Activated CD4-positive, alpha-beta T cell treated with anti-CD3 and anti-CD28 coated beads for 48 hours (primary cell): ENCODE data around the gene METTL17.
A peak's percentile ranks its signal among the peaks of the same experiment; 100 is the strongest.
"Not testable (repeated sequence)": the region's sequence is repeated elsewhere in the genome, so short reads cannot be mapped to it uniquely, and the experiment has no call there.

Experiments
- DNase-seq: peaks from one replicate; pipeline ENCODE4 v3.0.0-alpha.2; 2020

The METTL17 gene, protein sequence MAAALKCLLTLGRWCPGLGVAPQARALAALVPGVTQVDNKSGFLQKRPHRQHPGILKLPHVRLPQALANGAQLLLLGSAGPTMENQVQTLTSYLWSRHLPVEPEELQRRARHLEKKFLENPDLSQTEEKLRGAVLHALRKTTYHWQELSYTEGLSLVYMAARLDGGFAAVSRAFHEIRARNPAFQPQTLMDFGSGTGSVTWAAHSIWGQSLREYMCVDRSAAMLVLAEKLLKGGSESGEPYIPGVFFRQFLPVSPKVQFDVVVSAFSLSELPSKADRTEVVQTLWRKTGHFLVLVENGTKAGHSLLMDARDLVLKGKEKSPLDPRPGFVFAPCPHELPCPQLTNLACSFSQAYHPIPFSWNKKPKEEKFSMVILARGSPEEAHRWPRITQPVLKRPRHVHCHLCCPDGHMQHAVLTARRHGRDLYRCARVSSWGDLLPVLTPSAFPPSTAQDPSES

DNA sequence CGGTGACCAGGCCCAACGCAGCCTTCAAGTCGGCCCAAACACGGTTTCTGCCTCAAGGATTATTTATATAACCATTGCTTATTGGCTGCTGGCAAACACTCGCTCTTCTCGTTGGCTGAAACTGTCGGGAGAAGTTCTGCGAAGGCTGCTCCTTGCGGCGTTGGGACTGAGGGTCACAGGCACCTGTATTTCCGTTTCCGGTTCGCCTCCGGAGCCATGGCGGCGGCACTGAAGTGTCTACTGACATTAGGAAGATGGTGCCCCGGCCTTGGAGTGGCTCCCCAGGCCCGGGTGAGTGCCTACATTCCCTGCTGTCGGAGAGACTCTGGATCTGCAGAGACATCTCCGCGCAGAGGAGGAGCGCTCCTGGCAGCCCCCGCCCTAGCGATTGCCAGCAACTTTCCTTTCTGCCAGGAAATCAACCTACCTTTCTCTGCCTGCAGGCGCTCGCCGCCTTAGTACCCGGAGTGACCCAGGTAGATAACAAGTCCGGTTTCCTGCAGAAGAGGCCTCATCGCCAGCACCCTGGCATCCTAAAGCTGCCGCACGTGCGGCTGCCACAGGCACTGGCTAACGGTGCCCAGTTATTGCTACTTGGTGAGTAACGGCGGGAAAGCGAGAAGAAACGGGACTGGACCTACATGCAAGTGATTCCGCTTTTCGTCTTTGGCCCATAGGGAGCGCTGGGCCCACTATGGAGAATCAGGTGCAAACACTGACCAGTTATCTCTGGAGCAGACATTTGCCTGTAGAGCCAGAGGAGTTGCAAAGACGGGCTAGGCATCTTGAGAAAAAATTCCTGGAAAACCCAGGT is at the start of gene METTL17:
Gene METTL17 (plus strand): TSS at position 194 of the 814 bp plus-strand sequence. CDS start 23 bp downstream, at position 217.
- peak; percentile 92 for DNase-seq

DNA sequence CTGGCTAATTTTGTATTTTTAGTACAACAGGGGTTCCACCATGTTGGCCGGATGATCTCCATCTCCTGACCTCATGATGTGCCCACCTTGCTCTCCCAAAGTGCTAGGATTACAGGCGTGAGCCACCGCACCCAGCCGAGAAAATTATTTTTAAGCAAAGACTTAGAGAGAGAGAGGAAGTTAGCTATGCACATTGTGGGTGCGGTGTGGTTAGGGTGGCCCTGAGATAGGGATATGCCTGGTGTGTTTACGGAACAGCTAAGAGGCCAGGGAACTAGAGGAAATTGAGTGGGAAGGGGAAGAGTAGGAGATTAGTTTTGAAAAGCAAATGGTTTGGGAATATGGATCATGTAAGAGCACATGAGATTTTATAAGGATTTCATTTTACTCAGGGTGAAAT is 44.6 kb upstream of the METTL17 start:
- not testable (repeated sequence) for DNase-seq

DNA sequence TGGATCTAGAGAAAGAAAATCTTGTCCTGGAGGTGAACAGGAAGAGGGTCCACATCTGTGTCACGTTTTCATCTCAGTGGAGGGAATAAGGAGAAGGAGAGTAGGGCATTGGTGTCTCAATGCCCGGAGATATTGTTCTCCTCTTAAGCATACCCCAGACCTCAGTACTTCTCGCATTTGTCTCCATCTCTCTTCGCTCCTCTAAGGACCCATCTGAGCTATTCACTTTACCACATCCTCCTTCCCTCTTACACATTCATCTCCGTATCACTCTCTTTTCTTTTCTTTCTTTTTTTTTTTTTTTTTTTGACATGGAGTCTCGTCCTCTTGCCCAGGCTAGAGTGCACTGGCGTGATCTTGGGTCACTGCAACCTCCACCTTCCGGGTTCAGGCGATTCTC is 43.1 kb upstream of the METTL17 start:
- not testable (repeated sequence) for DNase-seq

DNA sequence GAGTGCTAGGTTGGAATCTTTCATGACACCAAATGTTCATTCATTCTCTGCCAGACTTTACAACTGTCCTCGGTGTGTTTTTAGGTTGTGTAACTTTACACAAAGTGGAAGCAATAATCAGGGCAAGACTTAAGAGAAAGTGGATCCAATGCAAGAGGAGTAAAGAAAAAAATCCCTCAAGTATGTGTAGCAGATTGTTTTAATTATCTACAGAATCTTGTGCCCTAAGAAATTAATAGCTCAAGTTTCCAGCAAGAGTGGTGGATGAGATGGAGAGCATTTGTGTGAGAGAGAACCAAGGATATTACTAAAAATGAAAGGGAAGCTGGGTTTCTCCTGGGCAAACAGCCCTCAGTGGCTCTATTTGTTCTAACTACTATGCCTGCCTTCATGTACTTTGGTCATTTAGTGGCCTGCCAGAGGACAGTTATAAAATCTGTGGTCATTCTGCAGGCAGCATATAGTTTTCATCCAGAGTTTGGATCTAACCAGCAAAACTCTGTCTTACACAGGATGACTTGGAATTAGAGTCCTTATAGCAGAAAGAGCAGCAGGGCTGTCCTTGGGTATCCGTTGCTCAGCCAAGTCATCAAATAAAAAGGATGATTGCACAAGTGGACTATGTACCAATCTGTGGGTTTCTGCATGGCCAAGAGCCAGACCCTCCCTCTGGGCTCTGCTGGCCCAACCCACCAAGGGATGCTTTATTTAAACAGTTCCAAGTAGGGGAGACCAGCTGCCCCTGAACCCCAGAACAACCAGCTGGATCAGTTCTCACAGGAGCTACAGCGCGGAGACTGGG is 34.8 kb upstream of the METTL17 start, which contains the start of gene RNASE2:
Gene RNASE2 (plus strand): TSS at position 752 of the 802 bp plus-strand sequence. CDS start 285 bp downstream, outside the sequence.
- not testable (repeated sequence) for DNase-seq

DNA sequence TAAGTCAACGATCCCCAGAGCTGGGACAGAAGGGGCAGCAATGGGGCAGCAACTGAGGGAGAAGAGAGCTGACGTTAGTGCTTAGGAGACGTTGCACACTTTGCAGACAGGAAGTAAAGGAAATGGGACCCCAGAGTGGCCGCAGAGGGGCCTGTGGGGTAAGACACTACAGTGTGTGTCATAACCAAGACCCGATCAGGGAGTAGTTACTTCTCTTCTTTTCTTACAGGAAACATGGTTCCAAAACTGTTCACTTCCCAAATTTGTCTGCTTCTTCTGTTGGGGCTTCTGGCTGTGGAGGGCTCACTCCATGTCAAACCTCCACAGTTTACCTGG is 34.3 kb upstream of the METTL17 start:
- not testable (repeated sequence) for DNase-seq

DNA sequence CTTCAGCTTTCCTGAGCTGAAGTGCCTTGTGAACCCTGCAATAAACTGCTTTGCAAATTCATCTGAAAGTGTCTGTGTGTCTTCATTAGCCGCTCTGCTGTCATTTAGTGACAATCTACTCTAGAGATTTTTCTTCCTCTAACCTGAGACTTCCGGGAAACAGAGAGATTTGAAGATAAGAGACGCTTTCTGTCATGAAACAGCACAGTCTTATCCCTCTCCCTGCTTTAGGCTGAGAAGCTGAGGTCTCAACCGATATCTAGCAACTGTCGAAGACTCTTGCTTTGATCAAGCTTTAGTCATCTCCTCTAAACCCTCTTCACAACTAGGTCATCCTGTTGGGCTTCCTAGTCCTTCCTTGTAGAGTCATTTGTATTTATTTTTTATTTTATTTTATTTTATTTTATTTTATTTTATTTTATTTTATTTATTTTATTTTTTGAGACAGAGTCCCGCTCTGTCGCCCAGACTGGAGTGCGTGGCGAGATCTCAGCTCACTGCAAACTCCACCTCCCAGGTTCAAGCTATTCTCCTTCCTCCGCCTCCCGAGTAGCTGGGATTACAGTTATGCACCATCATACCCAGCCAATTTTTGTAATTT is 33.3 kb upstream of the METTL17 start:
- DNase-seq, result no peak

DNA sequence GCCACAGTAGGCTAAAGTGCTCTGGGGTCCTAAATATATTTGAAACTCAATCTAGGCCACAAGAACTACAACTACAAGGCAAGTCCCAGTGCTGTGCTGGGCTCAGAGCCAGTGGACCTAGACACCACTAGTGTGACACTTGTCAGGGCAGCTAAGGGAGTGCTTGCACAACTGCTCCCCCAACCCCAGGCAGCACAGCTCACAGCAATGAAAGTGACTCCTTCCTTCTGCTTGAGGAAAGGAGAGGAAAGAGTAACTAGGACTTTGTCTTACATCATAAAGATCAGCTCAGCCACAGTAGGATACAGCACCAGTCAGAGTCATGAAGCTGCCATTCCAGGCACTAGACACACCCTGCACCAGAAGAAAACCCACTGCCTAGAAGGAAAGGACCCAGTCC is 30.8 kb upstream of the METTL17 start:
- not testable (repeated sequence) for DNase-seq

DNA sequence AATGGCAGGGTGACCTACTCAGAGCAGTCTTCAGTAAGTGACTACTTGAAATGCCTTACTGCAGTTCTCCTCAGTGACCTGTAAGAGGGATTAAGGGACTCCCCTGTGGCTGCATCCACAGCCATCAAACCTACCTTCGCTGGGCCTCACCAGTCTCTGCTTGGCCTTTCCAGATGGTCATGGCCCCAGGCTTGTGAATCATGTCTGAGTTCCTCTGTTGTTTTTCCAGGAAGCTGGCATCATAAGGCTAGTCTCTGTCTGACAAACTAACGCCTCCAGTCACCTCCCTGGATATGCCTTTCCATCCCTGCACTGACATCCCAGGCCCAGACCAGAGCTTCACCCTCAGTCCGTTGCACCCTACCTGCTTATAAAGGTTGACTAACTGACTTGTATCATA is 20.4 kb upstream of the METTL17 start:
- DNase-seq, result no peak

DNA sequence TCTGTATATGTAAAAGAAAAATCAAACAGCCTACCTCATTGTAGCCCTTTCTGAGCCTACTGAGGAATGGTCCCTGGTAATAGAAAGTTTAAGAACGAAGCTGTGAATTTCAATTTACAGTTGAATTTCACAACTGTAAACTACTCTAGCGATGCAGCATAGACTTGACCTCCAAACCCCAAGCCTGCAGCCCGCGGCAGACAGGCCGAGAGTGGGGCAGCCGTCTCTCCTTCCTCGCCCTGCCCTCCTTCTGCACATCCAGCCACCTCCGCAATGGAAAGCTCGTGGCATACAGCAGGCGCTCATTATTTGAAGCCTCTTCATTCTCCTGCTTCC is 19.2 kb upstream of the METTL17 start:
- DNase-seq, result no peak

DNA sequence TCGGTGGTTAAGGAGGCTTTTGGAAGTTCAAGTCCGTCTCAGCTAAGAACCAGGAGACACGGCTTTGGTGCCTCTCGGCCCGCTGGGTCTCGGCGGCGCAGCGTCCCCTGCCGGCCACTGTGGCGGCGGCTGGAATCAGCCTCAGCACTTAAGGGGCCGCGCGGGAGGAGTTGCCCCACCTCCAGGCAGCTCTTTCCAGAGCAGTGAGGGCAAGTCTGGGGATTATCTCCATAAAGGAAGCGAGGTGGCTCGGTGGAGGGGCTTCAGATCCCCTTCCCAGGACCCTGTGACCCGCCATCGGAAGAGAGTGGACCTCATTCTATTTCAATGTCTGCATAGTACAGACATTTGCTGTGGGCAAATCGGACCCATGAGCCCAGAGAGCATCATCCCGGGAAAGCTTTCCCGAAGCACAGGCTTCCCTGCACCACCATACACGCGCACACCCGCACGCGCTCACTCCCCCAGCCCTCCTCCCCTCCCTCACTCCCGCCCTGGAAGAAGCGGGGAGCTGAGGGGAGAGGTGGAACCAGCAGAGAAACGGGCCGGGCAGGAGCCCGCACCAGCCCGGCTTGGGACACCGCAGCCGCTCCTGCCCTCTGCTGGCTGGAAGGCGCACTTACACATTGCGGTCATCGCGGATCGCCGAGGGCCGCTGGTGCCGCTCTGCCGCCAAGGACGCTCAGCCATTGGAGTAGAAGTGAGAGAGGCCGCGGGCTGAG is 18.6 kb upstream of the METTL17 start:
- DNase-seq, result peak; percentile 85

DNA sequence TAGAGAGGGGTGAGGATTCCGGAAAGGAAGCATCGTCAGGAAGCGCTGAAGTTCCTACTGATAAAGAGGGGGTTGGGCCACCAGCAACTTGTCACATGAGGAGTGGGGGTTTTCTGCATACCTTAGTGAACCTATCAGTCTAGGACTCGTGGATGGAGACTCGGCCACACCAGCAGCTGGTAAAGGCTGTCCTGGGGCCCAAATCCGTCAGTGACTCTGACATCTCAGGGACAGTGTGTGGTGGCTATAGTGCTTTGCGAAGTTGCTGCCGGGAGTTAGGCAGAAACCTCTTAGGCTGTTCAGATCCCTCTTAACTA is 18.1 kb upstream of the METTL17 start:
- DNase-seq, result no peak

DNA sequence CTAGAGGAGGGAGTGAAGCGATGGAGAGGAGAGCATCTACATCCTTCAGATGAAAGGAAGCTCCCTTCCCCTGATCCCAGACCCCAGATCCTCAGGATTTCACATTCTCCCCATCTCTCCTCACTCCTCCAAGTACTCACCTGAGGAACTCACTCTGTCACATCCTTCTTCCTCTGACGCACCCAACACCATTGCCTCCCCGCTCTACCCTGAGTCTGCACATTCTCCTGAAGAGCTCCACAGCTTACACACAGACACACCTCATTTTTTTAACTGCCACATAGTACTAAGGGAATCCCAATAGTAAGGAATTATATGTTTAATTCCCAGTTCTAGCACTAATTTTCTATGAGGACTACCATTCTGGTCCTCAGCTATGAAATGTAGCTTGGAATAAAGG is 16.3 kb upstream of the METTL17 start:
- DNase-seq, result no peak

DNA sequence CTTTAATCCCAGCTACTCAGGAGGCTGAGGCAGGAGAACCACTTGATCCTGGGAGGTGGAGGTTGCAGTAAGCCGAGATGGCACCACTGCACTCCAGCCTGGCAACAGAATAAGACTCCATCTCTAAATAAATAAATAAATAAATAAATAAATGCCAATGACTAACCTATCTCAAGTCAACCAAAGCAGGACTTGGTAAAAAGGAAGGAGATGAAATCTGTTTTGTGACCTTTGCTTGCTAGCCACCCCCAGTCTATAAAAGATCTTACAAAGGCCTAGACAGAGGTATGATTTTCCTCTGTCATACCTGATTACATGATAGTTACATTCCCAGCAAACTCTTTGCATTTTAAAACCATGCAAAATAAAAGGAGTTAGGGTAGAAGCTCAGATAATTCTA is 13.5 kb upstream of the METTL17 start:
- DNase-seq, result no peak

DNA sequence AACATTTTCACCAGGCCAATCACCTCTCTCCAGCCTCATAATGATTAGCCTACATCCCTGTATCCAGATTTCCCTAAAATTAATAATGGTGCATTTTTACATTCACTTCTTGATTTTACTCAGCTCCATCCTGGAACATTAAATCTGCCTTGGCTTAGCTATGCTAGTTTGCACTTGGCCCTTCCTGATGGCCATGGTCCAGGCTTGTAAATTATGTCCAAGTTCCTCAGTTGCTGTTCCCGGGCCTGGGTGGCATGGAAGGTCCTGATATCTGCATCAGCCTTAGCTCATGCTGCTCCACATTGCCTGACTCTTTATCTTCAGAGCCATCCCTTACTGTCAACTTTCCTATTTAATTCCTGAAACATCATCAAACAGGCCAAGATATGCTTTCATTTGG is 11.1 kb upstream of the METTL17 start:
- no peak for DNase-seq

DNA sequence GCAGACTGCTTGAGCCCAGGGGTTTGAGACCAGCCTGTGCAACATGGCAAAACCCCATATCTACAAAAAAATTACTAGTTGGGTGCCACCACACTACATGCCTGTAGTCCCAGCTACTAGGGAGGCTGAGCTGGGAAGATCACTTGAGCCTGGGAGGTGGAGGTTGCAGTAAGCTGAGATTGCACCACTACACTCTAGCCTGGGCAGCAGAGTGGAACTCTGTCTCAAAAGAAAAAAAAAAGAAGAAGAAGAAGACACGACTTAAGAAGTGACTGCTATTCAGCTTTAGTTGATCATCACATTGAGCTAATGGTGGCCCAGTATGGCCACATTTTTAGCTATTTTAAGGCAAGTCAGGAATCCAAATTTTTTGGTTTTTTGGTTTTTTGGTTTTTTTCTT is 8.9 kb upstream of the METTL17 start:
- no peak for DNase-seq

DNA sequence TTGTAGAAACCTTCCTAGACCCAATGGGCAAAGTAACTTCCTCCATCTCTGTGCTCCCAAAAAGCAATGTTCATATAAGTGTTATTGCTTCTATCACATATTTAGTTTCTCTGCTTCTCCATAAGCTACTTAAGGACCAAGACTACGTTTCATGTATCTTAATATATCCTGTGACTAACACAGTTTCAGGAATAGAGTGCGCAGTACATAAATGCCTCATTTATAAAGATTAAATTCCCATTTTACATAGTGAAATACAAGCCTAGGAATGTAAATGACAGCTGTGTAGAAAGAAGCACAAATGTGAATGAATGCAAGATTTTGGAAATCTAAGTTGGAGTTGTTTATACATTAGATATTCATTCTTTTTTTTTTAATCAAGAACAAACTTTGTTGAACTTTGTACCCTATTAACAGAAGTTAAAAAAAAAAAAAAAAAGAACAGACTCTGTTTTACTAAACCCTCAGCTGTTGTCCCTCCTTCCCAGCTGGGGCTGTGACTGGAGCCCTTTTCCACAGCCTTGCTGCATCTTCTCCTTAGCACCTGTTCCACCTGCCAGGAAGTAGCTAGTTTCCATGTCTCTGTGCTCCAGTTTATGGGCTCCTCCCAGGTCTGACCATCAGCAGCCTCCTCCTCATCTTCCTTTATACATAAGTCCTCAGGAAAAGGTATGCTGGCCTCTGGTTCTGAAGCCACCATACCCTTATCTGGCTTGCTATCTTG is 7.0 kb upstream of the METTL17 start:
- DNase-seq, result no peak

DNA sequence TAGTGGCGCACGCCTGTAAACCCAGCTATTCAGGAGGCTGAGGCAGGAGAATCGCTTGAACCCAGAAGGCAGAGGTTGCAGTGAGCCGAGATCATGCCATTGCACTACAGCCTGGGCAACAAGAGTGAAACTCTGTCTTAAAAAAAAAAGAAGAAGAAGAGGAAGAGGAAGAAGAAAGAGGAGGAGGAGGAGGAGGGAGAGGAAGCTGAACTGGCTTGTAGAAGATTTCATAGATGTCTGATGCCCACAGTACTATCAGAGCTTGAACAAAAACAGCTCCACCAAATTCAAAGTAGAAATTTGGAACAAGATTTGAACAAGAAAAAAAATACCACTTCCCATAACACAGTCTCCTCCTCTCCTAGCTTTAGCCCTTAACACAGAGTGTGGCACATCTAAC is 4.1 kb upstream of the METTL17 start:
- not testable (repeated sequence) for DNase-seq

DNA sequence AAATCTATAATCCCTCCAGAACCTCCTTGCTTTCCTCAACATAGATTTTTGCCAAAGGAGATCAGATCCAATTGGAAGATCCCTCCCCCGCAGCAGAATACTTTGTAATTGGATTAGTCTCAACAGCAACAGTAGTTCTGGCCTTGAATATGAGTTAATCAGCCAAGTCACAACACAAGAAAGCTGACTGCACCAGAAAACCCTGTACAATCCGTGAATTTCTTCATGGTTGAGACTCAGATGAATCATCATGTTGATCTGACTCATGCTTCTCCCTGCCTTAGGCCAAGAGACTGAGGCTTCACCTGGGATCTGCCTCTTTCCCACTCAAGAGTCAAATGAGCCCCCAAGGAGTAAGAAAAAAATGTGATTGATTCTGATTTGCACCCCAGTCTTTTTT is 3.0 kb upstream of the METTL17 start:
- no peak for DNase-seq

DNA sequence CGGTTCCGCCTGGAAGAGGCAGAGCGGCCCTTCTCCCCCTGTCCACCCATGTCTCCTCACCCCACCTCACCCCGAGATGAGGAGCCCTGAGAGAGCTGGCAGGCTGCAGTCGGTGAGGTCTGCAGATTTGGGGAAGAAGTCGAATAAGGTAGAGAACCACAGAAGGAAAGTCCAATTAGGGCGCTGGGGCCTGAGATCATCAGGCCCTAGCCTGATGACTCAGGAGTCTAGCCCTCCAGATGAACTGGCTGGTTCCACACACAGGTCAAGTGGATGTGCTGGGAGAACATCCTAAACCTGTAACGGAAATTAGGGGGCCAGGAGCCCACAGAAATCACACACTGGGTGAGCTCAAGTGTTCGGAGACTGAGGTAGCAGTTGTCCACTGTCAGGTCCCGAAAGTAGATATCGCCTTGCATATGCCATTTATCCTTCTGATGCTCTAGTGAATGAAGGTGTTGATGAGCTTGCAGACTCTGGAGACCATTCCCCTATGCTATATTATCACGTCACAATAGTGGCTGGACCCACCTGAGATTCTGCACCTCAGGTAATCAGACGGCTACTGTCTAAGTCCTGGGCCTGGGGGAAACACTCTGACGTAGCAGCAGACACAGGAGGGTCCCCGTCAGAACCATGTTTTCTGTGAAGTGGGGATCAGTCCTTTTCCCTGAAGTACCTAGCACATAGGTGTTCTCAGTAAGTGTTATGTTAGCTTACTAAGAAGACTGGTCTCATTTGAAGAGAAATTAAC is 886 bp upstream of the METTL17 start:
- no peak for DNase-seq

DNA sequence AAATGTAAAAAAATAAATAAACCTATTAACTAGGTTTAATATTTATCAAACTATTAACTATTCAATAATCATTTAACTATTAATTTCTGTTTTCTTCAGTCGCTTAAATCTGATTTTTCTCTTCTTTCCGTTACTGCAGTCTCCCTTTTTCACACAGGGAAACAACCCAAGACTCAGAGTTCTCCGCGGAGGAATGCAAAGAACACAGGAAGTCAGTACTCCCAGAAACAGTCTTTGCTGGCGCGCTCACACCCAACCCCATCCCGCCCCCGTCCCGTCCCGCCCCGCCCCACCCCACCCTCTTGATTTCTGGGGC is 351 bp upstream of the METTL17 start:
- no peak for DNase-seq

DNA sequence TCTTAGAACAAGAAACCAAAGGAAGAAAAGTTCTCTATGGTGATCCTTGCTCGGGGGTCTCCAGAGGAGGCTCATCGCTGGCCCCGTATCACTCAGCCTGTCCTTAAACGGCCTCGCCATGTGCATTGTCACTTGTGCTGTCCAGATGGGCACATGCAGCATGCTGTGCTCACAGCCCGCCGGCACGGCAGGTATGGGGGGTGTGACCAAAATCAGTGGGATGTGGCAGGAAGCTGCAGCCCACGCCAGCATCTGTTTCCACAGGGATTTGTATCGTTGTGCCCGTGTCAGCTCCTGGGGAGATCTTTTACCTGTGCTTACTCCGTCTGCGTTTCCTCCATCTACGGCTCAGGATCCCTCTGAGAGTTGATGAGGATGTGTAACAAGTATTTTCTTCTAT is 6.7 kb downstream of the METTL17 start:
- no peak for DNase-seq
